ENCODE results near the gene FOXN3. TPM values are rescaled to one million over a fixed set of nuclear protein-coding genes. Genes with fewer than 3 reads are reported as not detected.
A peak's percentile ranks its signal among the peaks of the same experiment; 100 is the strongest.

Gene FOXN3
- polyA plus RNA-seq, 3 donors, result 38.7 to 57.4 (median 42.0) TPM

DNA sequence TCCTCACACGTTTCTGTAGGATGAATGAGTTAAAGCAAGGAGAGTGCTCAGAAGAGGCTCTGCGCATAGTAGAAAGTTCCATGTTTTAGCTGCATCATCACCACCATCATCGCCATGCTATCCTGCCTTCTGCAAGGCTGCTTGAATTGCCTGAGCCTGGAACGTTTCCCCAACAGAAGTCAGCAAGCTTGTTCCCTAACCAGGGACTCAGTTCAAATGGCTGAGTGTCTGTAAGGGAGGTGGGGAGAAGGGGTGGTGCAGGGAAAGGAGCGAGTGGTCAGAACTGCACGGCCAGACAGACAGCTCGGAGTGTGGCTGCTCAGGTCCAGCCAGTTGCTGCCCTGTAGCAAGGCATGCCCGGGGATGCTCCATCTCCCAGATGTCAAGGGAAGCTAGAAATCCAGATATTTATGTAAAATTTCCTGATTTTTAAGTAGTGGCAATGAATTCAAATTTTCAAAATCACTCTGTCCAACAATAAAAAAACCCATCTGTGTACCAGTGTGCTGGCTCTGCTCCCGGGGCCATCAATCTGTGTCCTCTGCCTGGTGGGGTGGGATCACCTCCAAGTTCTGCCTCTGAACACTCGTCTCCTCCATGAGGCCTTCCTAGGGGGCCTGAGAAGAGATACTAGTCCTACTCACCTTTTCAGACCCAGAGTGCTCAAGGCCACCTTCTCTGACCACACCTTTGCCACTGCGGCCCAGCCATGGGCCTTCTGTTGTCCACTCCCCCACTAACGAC lies 162.7 kb downstream of the FOXN3 start:
- 91% methylated on average over 7 of the region's 12 CpGs for WGBS (ENCODE audit: insufficient coverage)

DNA sequence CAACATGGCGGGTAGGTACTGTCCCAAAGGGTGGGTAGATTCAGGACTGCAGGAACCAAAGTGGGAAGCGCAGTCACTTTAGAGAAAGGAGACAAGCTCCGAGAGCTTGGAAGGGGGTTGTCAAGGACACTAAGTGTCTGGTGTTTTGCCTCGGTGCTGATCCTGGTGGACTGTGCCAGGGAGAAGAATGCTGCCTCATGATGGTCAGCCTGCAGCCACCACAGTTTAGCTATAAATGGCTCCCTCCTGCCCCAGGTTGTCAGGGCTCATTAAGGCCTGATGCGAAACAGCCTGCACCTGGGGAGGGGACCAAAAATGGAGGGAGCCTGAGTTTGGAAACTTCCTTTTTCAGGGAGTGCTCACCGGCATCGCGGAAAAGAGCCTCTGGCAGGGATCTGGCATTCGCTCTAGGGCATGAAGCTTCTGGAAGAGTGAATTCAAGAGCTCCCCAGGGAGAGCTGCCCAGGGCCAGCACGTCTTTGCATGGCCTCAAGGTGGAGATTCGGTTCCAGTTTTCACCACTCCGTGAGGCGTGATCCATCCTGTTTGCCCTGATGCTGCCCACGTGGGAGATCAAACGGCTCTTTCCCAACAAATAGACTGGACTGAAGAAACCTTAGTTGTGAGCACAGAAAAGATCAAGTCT lies 164.0 kb downstream of the FOXN3 start:
- 69% methylated on average over 11 of the region's 15 CpGs for WGBS (ENCODE audit: insufficient coverage)
- no peaks in the 10 kb centered on the region for H3K27me3 ChIP-seq (ENCODE audit: control insufficient read depth in 2 of 2, insufficient read depth in 2 of 2, low read length in 2 of 2)
- Mint-ChIP-seq H3K4me3 (no peak overlapping the region), H3K27me3 (ENCODE audit: low read depth in 3 of 3) (no peaks in the 10 kb centered on the region), H3K9me3 (no peaks in the 10 kb centered on the region), H3K27ac (peak overlapping the region in 3 of 7 donors; percentile 41 to 73 (median 68)), H3K36me3 (peaks cover 47 to 51% of the 10 kb centered on the region in 2 donors), H3K4me1 (peaks cover 9% of the 10 kb centered on the region)
- H3K4me1 ChIP-seq (ENCODE audit: control insufficient read depth in 1 of 2, insufficient read depth in 2 of 2, low read length in 2 of 2), result no peaks in the 10 kb centered on the region
- H3K4me3 ChIP-seq (replicated peaks in 1 of 3; ENCODE audit: low read depth in 2 of 3, low read length in 3 of 3), result no peak overlapping the region
- H3K27ac ChIP-seq (ENCODE audit: low read depth in 1 of 2, low read length in 2 of 2), result no peak overlapping the region
- H3K36me3 ChIP-seq (replicated peaks in 1 of 2; ENCODE audit: control insufficient read depth in 1 of 2, insufficient read depth in 2 of 2, low read length in 2 of 2), result peaks cover 14 to 67% of the 10 kb centered on the region in 2 donors
- peaks cover 100% of the 10 kb centered on the region for H4K20me1 ChIP-seq (ENCODE audit: insufficient read depth, low read length)
- H3K4me2 ChIP-seq (replicated peaks; ENCODE audit: extremely low read depth, low read length, poor library complexity, severe bottlenecking), result no peak overlapping the region
- no peak overlapping the region for H3K9ac ChIP-seq (ENCODE audit: insufficient read depth, low read length, poor library complexity, severe bottlenecking)
- peak in 2 of 3 donors; percentile 4 to 14 for DNase-seq
- peaks cover 64% of the 10 kb centered on the region for H3K79me2 ChIP-seq (ENCODE audit: insufficient read depth, low read length)
- no peaks in the 10 kb centered on the region for H3K9me3 ChIP-seq (replicated peaks in 1 of 2; ENCODE audit: control insufficient read depth in 1 of 2, insufficient read depth in 1 of 2, low read length in 2 of 2)
- TF ChIP-seq, protein P1, sequence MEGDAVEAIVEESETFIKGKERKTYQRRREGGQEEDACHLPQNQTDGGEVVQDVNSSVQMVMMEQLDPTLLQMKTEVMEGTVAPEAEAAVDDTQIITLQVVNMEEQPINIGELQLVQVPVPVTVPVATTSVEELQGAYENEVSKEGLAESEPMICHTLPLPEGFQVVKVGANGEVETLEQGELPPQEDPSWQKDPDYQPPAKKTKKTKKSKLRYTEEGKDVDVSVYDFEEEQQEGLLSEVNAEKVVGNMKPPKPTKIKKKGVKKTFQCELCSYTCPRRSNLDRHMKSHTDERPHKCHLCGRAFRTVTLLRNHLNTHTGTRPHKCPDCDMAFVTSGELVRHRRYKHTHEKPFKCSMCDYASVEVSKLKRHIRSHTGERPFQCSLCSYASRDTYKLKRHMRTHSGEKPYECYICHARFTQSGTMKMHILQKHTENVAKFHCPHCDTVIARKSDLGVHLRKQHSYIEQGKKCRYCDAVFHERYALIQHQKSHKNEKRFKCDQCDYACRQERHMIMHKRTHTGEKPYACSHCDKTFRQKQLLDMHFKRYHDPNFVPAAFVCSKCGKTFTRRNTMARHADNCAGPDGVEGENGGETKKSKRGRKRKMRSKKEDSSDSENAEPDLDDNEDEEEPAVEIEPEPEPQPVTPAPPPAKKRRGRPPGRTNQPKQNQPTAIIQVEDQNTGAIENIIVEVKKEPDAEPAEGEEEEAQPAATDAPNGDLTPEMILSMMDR (IDR thresholded peaks at IDR 0.05), result peak; percentile 29
- intact Hi-C loops (cut with micrococcal nuclease), result no loop called here
- H2AFZ ChIP-seq (ENCODE audit: insufficient read depth, low read depth, low read length, poor library complexity, severe bottlenecking), result no peak overlapping the region

More for the DNA sequence above, 162.7 kb downstream of the FOXN3 start:
- Histone ChIP-seq H3K27ac (ENCODE audit: low read depth in 1 of 2, low read length in 2 of 2) (no peak overlapping the region), H3K79me2 (ENCODE audit: insufficient read depth, low read length) (peaks cover 64% of the 10 kb centered on the region), H2AFZ (ENCODE audit: insufficient read depth, low read depth, low read length, poor library complexity, severe bottlenecking) (no peak overlapping the region), H3K4me1 (ENCODE audit: control insufficient read depth in 1 of 2, insufficient read depth in 2 of 2, low read length in 2 of 2) (no peaks in the 10 kb centered on the region), H3K4me2 (replicated peaks; ENCODE audit: extremely low read depth, low read length, poor library complexity, severe bottlenecking) (no peak overlapping the region), H3K9me3 (replicated peaks in 1 of 2; ENCODE audit: control insufficient read depth in 1 of 2, insufficient read depth in 1 of 2, low read length in 2 of 2) (no peaks in the 10 kb centered on the region), H4K20me1 (ENCODE audit: insufficient read depth, low read length) (peaks cover 100% of the 10 kb centered on the region), H3K36me3 (replicated peaks in 1 of 2; ENCODE audit: control insufficient read depth in 1 of 2, insufficient read depth in 2 of 2, low read length in 2 of 2) (peaks cover 16 to 70% of the 10 kb centered on the region in 2 donors), H3K27me3 (ENCODE audit: control insufficient read depth in 2 of 2, insufficient read depth in 2 of 2, low read length in 2 of 2) (no peaks in the 10 kb centered on the region), H3K4me3 (replicated peaks in 1 of 3; ENCODE audit: low read depth in 2 of 3, low read length in 3 of 3) (no peak overlapping the region), H3K9ac (ENCODE audit: insufficient read depth, low read length, poor library complexity, severe bottlenecking) (no peak overlapping the region)
- no peak for DNase-seq
- TF ChIP-seq, protein P1 (IDR thresholded peaks at IDR 0.05), result no peak
- Mint-ChIP-seq H3K4me1 (peaks cover 11% of the 10 kb centered on the region), H3K9me3 (no peaks in the 10 kb centered on the region), H3K4me3 (no peak overlapping the region), H3K27me3 (ENCODE audit: low read depth in 3 of 3) (no peaks in the 10 kb centered on the region), H3K36me3 (peaks cover 51 to 56% of the 10 kb centered on the region in 2 donors), H3K27ac (peak overlapping the region in 3 of 7 donors; percentile 10 to 63 (median 15))
- intact Hi-C loops (cut with micrococcal nuclease), result no loop called here

Data from CD14-positive monocyte (primary cell).